ENCODE measurements around the gene NKG7. TPM values are rescaled to one million over a fixed set of nuclear protein-coding genes. Genes with fewer than 3 reads are reported as not detected.
"Not testable (repeated sequence)": the region's sequence is repeated elsewhere in the genome, so short reads cannot be mapped to it uniquely, and the experiment has no call there.

Gene NKG7
- total RNA-seq, 3 donors from 2014 or later (not counting 1 experiment from before 2014, with no cell fraction given): 2,907 to 3,894 (median 3,151) TPM

GRCh38 chr19:51418707-51419106 is 46.3 kb upstream of the NKG7 start:
- Mint-ChIP-seq H3K4me1 (peaks cover 17 to 28% of the 10 kb centered on the region in 2 donors), H3K36me3 (no peaks in the 10 kb centered on the region), H3K9me3 (no peaks in the 10 kb centered on the region), H3K27me3 (ENCODE audit: low read depth in 2 of 2) (peaks cover 8 to 17% of the 10 kb centered on the region in 2 donors), H3K27ac (no peak overlapping the region), H3K4me3 (no peak overlapping the region)
- Histone ChIP-seq H3K27ac (ENCODE audit: low read length) (no peak overlapping the region), H3K36me3 (ENCODE audit: control insufficient read depth, insufficient read depth, low read length) (no peaks in the 10 kb centered on the region), H3K9me3 (ENCODE audit: control insufficient read depth, insufficient read depth, low read length) (no peaks in the 10 kb centered on the region), H3K4me3 (ENCODE audit: low read length) (no peak overlapping the region), H3K27me3 (ENCODE audit: control insufficient read depth, insufficient read depth, low read length) (peaks cover 5% of the 10 kb centered on the region), H3K4me1 (ENCODE audit: control insufficient read depth, insufficient read depth, low read length) (peaks cover 47% of the 10 kb centered on the region)
- WGBS (ENCODE audit: insufficient coverage): 80% methylated on average over 1 of the region's 2 CpGs
- no peak for DNase-seq
- intact Hi-C loops (cut with micrococcal nuclease): no loop called here
- no peak for ATAC-seq
- TF ChIP-seq CTCF (IDR thresholded peaks at IDR 0.05): no peak

GRCh38 chr19:51417810-51418157 is 45.3 kb upstream of the NKG7 start:
- H3K27me3 Mint-ChIP-seq (ENCODE audit: low read depth in 2 of 2): peaks cover 4 to 11% of the 10 kb centered on the region in 2 donors
- DNase-seq (no peak), ATAC-seq (peak in 1 of 3 donors; percentile 48)
- H3K36me3 Mint-ChIP-seq: no peaks in the 10 kb centered on the region
- TF ChIP-seq CTCF (IDR thresholded peaks at IDR 0.05): no peak
- H3K4me3 Mint-ChIP-seq: no peak overlapping the region
- Histone ChIP-seq H3K4me3 (ENCODE audit: low read length) (no peak overlapping the region), H3K27ac (ENCODE audit: low read length) (peak overlapping the region; percentile 69), H3K27me3 (ENCODE audit: control insufficient read depth, insufficient read depth, low read length) (peaks cover 5% of the 10 kb centered on the region), H3K36me3 (ENCODE audit: control insufficient read depth, insufficient read depth, low read length) (peaks cover 2% of the 10 kb centered on the region), H3K9me3 (ENCODE audit: control insufficient read depth, insufficient read depth, low read length) (no peaks in the 10 kb centered on the region), H3K4me1 (ENCODE audit: control insufficient read depth, insufficient read depth, low read length) (peaks cover 47% of the 10 kb centered on the region)
- intact Hi-C loops (cut with micrococcal nuclease): no loop called here
- peak overlapping the region in 1 of 2 donors; percentile 77 for H3K27ac Mint-ChIP-seq
- H3K9me3 Mint-ChIP-seq: no peaks in the 10 kb centered on the region
- 17% methylated on average over 2 of the region's 3 CpGs for WGBS (ENCODE audit: insufficient coverage)
- peaks cover 17 to 28% of the 10 kb centered on the region in 2 donors for H3K4me1 Mint-ChIP-seq

- DNase-seq (peak in 1 of 2 donors; percentile 24), ATAC-seq (peak; percentile 60 to 81 (median 74))
- H3K4me1 Mint-ChIP-seq: peaks cover 18 to 29% of the 10 kb centered on the region in 2 donors
- WGBS (ENCODE audit: insufficient coverage): 18% methylated on average over 21 of the region's 21 CpGs
- H3K27me3 Mint-ChIP-seq (ENCODE audit: low read depth in 2 of 2): peaks cover 4 to 5% of the 10 kb centered on the region in 2 donors
- H3K27ac ChIP-seq (ENCODE audit: low read length): peak within 1 kb of the TSS; percentile 69
- H3K4me1 ChIP-seq (ENCODE audit: control insufficient read depth, insufficient read depth, low read length): peaks cover 47% of the 10 kb centered on the region
- peaks cover 2% of the 10 kb centered on the region for H3K36me3 ChIP-seq (ENCODE audit: control insufficient read depth, insufficient read depth, low read length)
- TF ChIP-seq CTCF (IDR thresholded peaks at IDR 0.05): no peak
- peak within 1 kb of the TSS; percentile 31 for H3K4me3 ChIP-seq (ENCODE audit: low read length)
- peak within 1 kb of the TSS; percentile 47 for H3K4me3 Mint-ChIP-seq
- no peaks in the 10 kb centered on the region for H3K9me3 Mint-ChIP-seq
- H3K27ac Mint-ChIP-seq: peak within 1 kb of the TSS; percentile 56 to 77
- H3K36me3 Mint-ChIP-seq: no peaks in the 10 kb centered on the region
- no peaks in the 10 kb centered on the region for H3K9me3 ChIP-seq (ENCODE audit: control insufficient read depth, insufficient read depth, low read length)
- intact Hi-C loops (cut with micrococcal nuclease): no loop called here
- peaks cover 5% of the 10 kb centered on the region for H3K27me3 ChIP-seq (ENCODE audit: control insufficient read depth, insufficient read depth, low read length)
Measured at GRCh38 chr19:51417107-51417809, 44.8 kb upstream of the NKG7 start, which contains the start of gene SIGLEC10. Gene SIGLEC10 (minus strand): TSS chr19:51417642. CDS start chr19:51417581, 61 bp downstream.

GRCh38 chr19:51416422-51416821 is 44.0 kb upstream of the NKG7 start:
- H3K9me3 Mint-ChIP-seq; H3K36me3 ChIP-seq (ENCODE audit: control insufficient read depth, insufficient read depth, low read length); H3K27me3 Mint-ChIP-seq (ENCODE audit: low read depth in 2 of 2); H3K36me3 Mint-ChIP-seq; H3K27me3 ChIP-seq (ENCODE audit: control insufficient read depth, insufficient read depth, low read length); H3K27ac ChIP-seq (ENCODE audit: low read length); H3K9me3 ChIP-seq (ENCODE audit: control insufficient read depth, insufficient read depth, low read length); DNase-seq; intact Hi-C loops (cut with micrococcal nuclease); H3K4me3 ChIP-seq (ENCODE audit: low read length); ATAC-seq; H3K27ac Mint-ChIP-seq; H3K4me3 Mint-ChIP-seq: not testable (repeated sequence)
- peaks cover 17 to 27% of the 10 kb centered on the region in 2 donors for H3K4me1 Mint-ChIP-seq
- WGBS (ENCODE audit: insufficient coverage): 83% methylated on average over 12 of the region's 15 CpGs
- peaks cover 39% of the 10 kb centered on the region for H3K4me1 ChIP-seq (ENCODE audit: control insufficient read depth, insufficient read depth, low read length)
